ENCODE results near the gene ASB1. TPM values are rescaled to one million over a fixed set of nuclear protein-coding genes. Genes with fewer than 3 reads are reported as not detected.
A peak's percentile ranks its signal among the peaks of the same experiment; 100 is the strongest.

ASB1 gene
- total and polyA plus RNA-seq, 2 donors (not counting 1 experiment from before 2014, with no cell fraction given) = 31.9 to 50.7 TPM

DNA sequence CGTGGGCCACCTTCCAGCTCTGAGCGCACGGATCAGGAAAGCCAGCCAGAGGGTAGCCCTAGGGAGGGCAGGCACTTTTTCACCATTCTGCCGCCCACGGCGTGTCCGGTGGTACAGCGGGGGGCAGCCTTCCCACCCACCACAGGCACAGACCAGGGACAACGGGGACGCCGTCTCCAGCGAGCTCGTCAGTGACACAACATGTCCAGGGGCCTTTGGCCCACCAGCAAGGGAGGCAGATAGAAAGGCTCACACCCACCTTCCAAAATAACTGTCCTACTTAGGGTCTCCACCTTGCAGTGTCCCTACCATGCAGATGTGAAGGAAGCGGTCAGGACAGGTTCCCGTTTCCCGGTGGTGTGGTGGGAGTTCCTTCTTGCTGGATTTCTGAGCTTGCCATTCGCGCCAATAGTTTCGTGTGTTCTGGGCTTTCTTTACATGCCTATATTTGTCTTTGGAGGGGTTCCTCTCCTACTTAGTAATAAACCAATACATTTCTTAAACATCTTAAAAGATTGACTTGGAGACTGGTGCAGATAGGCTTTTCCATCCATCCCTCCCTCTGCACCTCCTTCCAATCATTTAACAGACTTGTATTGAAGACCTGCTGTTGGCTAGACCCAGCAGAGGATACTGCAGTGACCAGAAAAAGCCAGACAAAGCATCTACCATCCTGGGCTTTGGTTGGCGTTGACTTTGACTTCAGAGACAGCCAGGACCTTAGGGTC, 872 bp downstream of the ASB1 start:
- no peaks in the 10 kb centered on the region for H3K27me3 Mint-ChIP-seq
- no peak for TF ChIP-seq EZH2 (IDR thresholded peaks at IDR 0.05; ENCODE audit: borderline replicate concordance, insufficient read depth, low read depth, low read length, poor library complexity, severe bottlenecking)
- TF ChIP-seq, protein P1, sequence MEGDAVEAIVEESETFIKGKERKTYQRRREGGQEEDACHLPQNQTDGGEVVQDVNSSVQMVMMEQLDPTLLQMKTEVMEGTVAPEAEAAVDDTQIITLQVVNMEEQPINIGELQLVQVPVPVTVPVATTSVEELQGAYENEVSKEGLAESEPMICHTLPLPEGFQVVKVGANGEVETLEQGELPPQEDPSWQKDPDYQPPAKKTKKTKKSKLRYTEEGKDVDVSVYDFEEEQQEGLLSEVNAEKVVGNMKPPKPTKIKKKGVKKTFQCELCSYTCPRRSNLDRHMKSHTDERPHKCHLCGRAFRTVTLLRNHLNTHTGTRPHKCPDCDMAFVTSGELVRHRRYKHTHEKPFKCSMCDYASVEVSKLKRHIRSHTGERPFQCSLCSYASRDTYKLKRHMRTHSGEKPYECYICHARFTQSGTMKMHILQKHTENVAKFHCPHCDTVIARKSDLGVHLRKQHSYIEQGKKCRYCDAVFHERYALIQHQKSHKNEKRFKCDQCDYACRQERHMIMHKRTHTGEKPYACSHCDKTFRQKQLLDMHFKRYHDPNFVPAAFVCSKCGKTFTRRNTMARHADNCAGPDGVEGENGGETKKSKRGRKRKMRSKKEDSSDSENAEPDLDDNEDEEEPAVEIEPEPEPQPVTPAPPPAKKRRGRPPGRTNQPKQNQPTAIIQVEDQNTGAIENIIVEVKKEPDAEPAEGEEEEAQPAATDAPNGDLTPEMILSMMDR (IDR thresholded peaks at IDR 0.05) = no peak
- Histone ChIP-seq H2AFZ (ENCODE audit: insufficient read depth, low read depth, low read length, poor library complexity, severe bottlenecking) (peak overlapping the region; percentile 98), H3K4me3 (ENCODE audit: control extremely low read depth in 1 of 5, extremely low read depth in 1 of 5, insufficient read depth in 1 of 5, low read depth in 2 of 5, low read length in 4 of 5) (peak overlapping the region; percentile 64 to 93 (median 81)), H4K20me1 (ENCODE audit: control insufficient read depth, insufficient read depth, low read length, poor library complexity, severe bottlenecking) (peaks cover 37% of the 10 kb centered on the region), H3K9me3 (ENCODE audit: control extremely low read depth in 1 of 3, control insufficient read depth in 2 of 3, insufficient read depth in 1 of 3, low read length in 2 of 3) (no peaks in the 10 kb centered on the region), H3K4me1 (ENCODE audit: control insufficient read depth in 2 of 2, insufficient read depth in 2 of 2, low read length in 2 of 2) (peaks cover 19 to 26% of the 10 kb centered on the region in 2 donors), H3K36me3 (replicated peaks in 1 of 2; ENCODE audit: control extremely low read depth in 1 of 2, control insufficient read depth in 1 of 2, extremely low read depth in 1 of 2, insufficient read depth in 2 of 2, low read length in 1 of 2) (peaks cover 0 to 3% of the 10 kb centered on the region in 2 experiments), H3K4me2 (replicated peaks; ENCODE audit: low read depth, low read length, poor library complexity, severe bottlenecking) (peak overlapping the region; percentile 73), H3K27ac (ENCODE audit: low read length in 2 of 2) (peak overlapping the region; percentile 81 to 92), H3K79me2 (ENCODE audit: control insufficient read depth, insufficient read depth, low read length) (peaks cover 65% of the 10 kb centered on the region), H3K9ac (ENCODE audit: low read length) (peak overlapping the region; percentile 95), H3K27me3 (replicated peaks in 1 of 4; ENCODE audit: control extremely low read depth in 1 of 4, control insufficient read depth in 3 of 4, insufficient read depth in 4 of 4, low read length in 3 of 4) (no peaks in the 10 kb centered on the region)
- H3K4me1 Mint-ChIP-seq = peaks cover 48% of the 10 kb centered on the region
- H3K4me3 Mint-ChIP-seq = peak overlapping the region; percentile 94
- 8% methylated on average over 14 of the region's 20 CpGs for WGBS (ENCODE audit: insufficient coverage)
- ATAC-seq (ENCODE audit: low read depth) (no peak), DNase-seq (no peak)
- H3K9me3 Mint-ChIP-seq (ENCODE audit: insufficient read depth) = no peaks in the 10 kb centered on the region
- ChIA-PET CTCF (no interaction called here), POLR2A (interaction anchor here (0.9 kb wide), 1 partner anchor 1342 kb away, joined by 3 read pairs; the partner anchor contains the start of gene COPS8)
- intact Hi-C loops (cut with micrococcal nuclease) = loop anchor here (1.0 to 10.0 kb wide), 4 partner anchors 107 to 1597 kb away; partner anchors contain the start of genes NDUFA10, SCLY, TRAF3IP1 and UBE2F
- peak overlapping the region; percentile 87 for H3K27ac Mint-ChIP-seq

DNA sequence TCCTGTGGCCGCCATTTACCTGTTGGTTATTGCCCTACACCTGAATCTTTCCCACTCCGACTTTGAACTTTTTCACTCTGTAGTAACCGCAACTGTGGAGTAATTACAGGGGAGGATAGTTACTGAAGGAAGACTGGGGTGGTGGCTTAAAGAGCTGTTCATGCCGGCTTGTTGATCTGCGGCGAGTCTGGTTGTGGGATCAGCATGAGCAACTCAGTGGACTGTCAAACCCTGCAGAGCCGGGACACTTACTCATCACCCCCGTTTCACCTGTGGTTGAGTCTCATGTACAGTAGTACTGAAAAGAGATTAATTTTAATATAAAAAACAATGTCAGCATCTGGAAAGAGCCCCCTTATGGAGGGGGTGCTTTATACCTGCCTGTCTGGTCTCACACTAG, 2.1 kb downstream of the ASB1 start:
- Mint-ChIP-seq H3K4me3 (peak overlapping the region; percentile 94), H3K27me3 (no peaks in the 10 kb centered on the region), H3K4me1 (peaks cover 50% of the 10 kb centered on the region), H3K9me3 (ENCODE audit: insufficient read depth) (no peaks in the 10 kb centered on the region), H3K27ac (peak overlapping the region; percentile 32)
- Histone ChIP-seq H3K4me1 (ENCODE audit: control insufficient read depth in 2 of 2, insufficient read depth in 2 of 2, low read length in 2 of 2) (peaks cover 19 to 26% of the 10 kb centered on the region in 2 donors), H3K4me2 (replicated peaks; ENCODE audit: low read depth, low read length, poor library complexity, severe bottlenecking) (no peak overlapping the region), H3K9ac (ENCODE audit: low read length) (no peak overlapping the region), H3K4me3 (ENCODE audit: control extremely low read depth in 1 of 5, extremely low read depth in 1 of 5, insufficient read depth in 1 of 5, low read depth in 2 of 5, low read length in 4 of 5) (no peak overlapping the region), H3K36me3 (replicated peaks in 1 of 2; ENCODE audit: control extremely low read depth in 1 of 2, control insufficient read depth in 1 of 2, extremely low read depth in 1 of 2, insufficient read depth in 2 of 2, low read length in 1 of 2) (peaks cover 0 to 13% of the 10 kb centered on the region in 2 experiments), H3K79me2 (ENCODE audit: control insufficient read depth, insufficient read depth, low read length) (peaks cover 78% of the 10 kb centered on the region), H3K9me3 (ENCODE audit: control extremely low read depth in 1 of 3, control insufficient read depth in 2 of 3, insufficient read depth in 1 of 3, low read length in 2 of 3) (no peaks in the 10 kb centered on the region), H2AFZ (ENCODE audit: insufficient read depth, low read depth, low read length, poor library complexity, severe bottlenecking) (no peak overlapping the region), H3K27me3 (replicated peaks in 1 of 4; ENCODE audit: control extremely low read depth in 1 of 4, control insufficient read depth in 3 of 4, insufficient read depth in 4 of 4, low read length in 3 of 4) (no peaks in the 10 kb centered on the region), H4K20me1 (ENCODE audit: control insufficient read depth, insufficient read depth, low read length, poor library complexity, severe bottlenecking) (peaks cover 46% of the 10 kb centered on the region), H3K27ac (ENCODE audit: low read length in 2 of 2) (peak overlapping the region in 1 of 2 donors; percentile 28)
- DNase-seq (no peak), ATAC-seq (ENCODE audit: low read depth) (no peak)
- POLR2A ChIA-PET = no interaction called here
- CTCF ChIA-PET = no interaction called here
- WGBS (ENCODE audit: insufficient coverage) = 100% methylated on average over 4 of the region's 8 CpGs
- intact Hi-C loops (cut with micrococcal nuclease) = loop anchor here (10.0 kb wide), 1 partner anchor 1596 kb away; the partner anchor contains the start of gene NDUFA10
- TF ChIP-seq, protein P1 (IDR thresholded peaks at IDR 0.05) = no peak
- no peak for TF ChIP-seq EZH2 (IDR thresholded peaks at IDR 0.05; ENCODE audit: borderline replicate concordance, insufficient read depth, low read depth, low read length, poor library complexity, severe bottlenecking)

All from B cell (primary cell).